RKO (cell line): ENCODE data around the gene PTPRE.

Experiments used
- DNase-seq: peaks from one replicate; pipeline ENCODE4 v3.0.0-alpha.2; 2016; ENCODE audit warnings: low spot score

The PTPRE gene

GRCh38 chr10:127926455-127926854 lies 19.6 kb downstream of the PTPRE start:
- DNase-seq, result no peak

DNA sequence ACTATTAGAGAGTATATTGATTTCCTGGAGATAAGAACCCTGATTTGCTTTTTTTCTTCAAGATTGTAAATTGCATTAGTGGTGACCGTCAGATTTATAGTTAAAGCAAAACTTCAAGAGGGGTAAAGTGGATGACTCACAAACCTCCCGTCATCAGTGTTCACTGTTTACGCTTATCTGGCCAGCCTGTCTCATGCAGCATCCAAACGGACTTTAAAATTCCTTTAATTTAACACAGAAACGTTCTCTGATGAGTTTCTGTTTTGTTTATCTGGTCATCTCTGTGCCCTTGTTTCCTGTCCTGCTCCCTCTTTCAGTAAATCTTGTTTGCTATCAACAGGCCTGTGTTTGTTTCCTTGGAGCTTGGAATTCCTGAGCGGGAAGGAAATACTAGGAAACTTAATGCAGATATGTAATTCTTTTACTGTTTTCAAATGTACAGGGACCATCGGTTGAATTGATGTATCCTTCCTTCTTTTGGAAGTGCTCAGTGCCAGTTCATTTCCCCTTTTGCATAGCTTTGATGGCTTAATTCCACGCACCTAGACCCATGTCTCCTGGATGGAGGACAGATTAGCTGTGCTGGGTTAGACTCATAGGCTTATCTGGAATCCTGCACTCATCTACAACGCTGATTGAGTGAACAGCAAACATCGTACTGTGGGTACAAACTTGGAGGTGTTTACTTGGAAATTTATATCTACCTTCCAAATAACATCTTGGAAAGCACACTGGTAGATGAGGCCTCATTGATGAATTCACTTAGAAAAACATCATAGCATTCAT lies 21.3 kb downstream of the PTPRE start:
- no peak for DNase-seq

GRCh38 chr10:127932521-127933270 lies 25.8 kb downstream of the PTPRE start:
- no peak for DNase-seq

DNA sequence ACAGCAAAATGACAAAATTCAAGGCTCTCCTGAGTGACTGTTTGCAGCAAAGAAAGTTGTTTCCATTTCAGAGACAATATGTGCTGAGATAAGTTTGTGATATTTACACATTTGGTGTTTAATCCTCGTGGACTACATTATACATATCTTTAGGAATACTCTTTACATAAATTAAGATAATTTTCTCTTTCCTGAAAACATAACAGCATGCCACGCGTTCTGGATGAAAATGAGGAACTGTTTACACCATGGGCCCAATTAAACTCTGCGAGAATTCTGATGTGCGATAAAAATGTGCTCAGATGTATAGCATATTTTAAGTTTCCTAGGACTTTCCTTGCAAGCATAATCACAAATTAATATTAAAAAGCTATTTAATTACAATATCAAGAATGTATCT lies 26.4 kb downstream of the PTPRE start:
- DNase-seq, result no peak

DNA sequence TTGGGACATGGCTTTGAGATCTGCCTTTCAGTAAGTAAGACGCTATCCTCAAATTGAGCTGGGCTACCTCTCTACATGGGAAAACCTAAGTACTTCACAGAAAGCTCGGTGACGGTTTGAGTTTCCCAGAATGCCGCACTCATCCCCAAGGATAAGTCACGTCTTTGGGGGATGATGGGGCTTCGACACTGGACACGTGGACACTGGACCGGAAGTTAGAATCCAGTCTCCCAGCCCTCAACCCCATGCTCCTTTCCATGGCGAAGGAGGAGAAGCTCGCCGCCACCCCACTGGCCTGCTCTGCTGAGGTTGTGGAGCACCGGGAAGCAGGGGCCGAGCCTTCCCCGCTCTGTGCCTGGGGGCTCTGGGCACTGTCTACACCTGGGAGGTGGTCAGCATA lies 27.5 kb downstream of the PTPRE start:
- no peak for DNase-seq

DNA sequence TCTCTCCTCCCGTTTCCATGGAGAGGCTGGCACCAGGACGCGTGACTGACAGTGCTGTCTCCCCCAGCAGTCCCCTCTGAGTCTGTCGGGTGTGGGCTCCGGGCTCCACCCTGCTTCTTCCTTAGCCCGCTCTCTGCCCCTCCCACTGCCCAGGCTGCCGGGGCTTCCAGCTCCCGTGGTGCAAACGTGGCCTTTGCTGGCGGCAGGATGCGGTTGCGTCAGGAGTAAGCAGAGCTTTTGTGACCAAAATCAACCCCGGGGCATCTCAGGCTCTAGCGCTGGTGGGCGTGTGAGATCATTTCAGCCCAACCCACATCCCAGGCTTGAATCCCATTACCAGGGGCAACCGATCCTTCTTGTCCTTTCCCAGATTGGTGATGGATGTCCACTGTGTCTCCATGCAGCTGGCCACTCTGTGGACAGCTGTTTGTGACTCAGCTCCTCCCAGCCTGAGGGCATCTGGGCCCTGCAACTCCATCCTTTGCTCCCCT lies 28.2 kb downstream of the PTPRE start:
- DNase-seq, result no peak

DNA sequence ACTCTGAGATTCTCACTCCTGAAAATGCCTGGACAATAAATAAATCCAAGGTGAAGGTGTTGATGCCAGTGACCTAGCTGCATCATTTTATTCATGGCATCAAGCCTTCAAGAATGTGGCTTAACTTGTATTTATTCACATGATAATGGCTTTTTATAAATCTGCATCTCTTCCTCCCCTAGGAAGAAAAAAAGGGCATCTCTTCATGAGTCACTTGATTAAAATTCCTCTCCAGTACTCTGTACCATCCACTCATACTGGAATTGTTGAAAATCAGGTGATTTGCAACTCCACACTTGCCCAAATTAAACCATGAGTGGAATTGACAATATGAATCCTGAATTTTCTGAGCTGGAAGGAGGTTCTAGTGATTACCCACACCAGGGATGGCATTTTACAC lies 30.2 kb downstream of the PTPRE start:
- DNase-seq, result no peak

DNA sequence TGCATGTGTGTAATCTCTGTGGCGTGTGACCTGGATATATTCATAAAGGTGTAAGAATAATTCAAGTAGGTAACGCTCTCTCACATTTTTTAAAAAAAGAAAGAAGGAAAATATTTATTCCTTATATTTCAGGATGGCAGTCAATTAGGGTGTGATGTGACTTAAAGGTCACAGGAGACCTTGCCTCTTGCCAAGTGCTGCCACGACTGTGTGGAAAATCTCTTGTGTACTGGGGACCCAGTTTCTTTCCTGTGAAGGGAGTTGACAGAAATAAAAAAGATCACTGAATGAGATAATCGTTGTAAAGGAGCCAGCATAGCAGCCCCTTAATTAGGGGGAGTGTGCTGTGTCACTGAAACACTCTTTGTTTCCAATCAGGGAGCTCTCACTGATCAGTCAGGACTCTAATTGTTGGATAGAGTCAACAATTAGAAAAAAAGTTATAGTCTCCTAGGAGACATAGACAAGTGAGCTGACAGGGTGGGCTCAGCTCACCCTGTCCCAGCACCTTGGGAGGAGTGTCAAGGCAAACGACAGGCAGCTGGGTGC lies 31.1 kb downstream of the PTPRE start:
- no peak for DNase-seq

- DNase-seq, result no peak
These were observed 33.0 kb downstream of the PTPRE start for GRCh38 chr10:127939786-127940330.

GRCh38 chr10:127940866-127941640 lies 34.1 kb downstream of the PTPRE start:
- no peak for DNase-seq

DNA sequence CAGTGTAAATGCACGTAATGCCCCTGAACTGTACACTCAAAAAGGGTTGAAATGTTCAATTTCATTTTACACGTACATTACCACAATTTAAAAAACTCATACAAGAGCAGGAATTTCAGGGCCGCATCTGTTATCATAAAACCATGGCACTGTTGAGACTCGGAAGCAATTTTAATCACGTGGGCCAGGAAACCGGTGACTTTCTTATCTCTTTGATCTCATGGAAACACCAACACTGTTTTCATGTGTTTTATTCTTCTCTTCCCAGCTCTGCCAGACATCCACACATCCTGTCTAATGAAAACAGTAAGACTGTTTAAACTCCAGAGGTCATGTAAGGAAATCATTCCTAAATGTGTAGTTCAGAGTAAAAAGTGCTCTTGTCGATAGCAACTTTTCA lies 35.9 kb downstream of the PTPRE start:
- DNase-seq, result no peak

DNA sequence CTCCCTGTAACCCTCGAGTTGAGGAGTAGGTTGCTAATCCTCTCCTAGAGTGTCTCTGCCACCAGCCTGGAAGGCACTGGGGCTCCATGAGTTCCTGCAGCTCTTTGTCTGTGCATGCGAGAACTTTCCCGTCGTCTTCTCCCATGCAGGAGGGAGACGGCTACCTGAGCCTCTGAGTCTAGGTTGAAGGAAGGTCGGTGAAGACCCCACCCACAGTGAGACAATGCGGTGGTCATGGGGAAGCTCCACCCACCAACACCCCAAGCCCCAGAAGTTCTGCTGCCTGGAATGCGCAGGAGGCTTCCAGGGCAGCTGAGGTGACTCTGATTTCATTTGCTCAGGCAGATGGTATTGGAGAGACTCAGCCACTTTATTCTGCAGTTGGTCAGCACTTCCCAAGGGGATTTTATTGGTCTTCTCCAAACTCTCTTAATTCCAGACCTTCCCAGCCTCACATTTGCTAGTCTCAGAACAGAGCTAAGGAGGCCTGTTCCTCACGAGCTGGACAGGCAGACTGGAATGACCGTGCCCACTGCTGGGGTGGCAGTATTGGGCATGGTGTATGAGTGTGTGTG lies 36.5 kb downstream of the PTPRE start:
- DNase-seq, result no peak

- DNase-seq, result no peak
These were observed 37.4 kb downstream of the PTPRE start for GRCh38 chr10:127944256-127944655.

DNA sequence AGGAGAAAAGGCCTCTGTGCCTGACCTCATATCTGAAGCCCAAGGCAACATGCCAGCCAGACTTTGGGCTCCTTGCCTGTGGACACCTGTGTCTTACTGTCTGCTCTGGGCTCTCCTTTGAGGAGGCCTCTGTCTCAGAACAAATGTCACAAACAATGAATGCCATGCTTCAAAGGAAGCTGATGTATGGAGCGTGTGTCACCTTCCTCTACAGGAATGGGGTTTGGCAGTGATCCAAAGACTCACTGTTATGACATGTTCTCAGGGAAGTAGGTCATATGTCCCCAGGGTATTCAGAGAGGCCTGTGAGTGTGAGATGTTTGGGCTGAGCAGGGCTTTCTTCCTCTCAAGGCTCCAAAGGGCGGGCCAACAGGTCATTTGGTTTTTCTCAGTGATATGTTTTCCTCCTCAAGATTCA lies 38.4 kb downstream of the PTPRE start:
- DNase-seq, result peak; percentile 46

- DNase-seq, result no peak
These were observed 39.2 kb downstream of the PTPRE start for GRCh38 chr10:127945948-127946711.

GRCh38 chr10:127947211-127947610 lies 40.3 kb downstream of the PTPRE start:
- DNase-seq, result no peak

GRCh38 chr10:127948791-127949190 lies 41.9 kb downstream of the PTPRE start:
- no peak for DNase-seq

GRCh38 chr10:127949831-127950230 lies 42.9 kb downstream of the PTPRE start:
- DNase-seq, result no peak

- no peak for DNase-seq
These were observed 45.1 kb downstream of the PTPRE start for GRCh38 chr10:127951861-127952574.

- DNase-seq, result no peak
These were observed 45.6 kb downstream of the PTPRE start for GRCh38 chr10:127952575-127952869.
